Measurements from ENCODE around the gene FRMPD2. TPM values are rescaled to one million over a fixed set of nuclear protein-coding genes. Genes with fewer than 3 reads are reported as not detected.

FRMPD2 gene
- total and polyA plus RNA-seq, 4 donors: 1.8 to 26.7 (median 7.0) TPM

DNA sequence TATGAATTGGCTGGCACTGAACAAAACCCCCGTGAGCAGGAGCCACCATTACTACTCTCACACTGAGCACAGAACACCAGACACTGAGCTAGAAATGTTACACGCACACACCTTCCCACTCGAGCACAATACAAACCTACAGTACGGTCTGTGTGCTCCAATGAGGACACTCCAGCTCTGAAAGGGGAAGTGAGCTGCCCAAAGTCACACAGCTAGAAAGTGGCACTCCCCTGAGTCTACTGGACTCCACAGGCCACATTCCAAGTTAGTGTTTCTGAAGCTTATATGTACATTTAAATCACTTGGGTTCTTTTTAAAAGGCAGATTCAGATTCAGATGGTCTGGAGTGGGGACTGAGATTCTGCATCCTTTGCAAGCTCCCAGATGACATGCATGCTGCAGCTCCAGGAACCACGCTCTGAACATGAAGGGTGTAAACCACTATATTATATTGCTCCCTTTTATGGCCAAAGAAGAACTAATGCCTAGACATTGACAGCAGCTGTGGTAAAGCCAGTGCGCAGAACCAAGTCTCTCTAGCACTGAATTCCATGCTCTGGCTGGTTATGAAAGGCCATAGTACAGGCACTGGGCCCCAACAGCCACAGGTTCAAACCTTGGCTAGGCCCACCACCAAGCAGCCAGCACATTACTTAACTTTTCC, 77.1 kb downstream of the FRMPD2 start:
- no peaks in the 10 kb centered on the region for H3K4me1 ChIP-seq (ENCODE audit: control insufficient read depth in 5 of 5, insufficient read depth in 5 of 5, low read length in 5 of 5)
- no peaks in the 10 kb centered on the region for H3K36me3 ChIP-seq (ENCODE audit: control insufficient read depth in 4 of 4, insufficient read depth in 4 of 4, low read length in 4 of 4)
- ATAC-seq (ENCODE audit: insufficient read depth, low FRiP score) (no peak), DNase-seq (no peak)
- no peaks in the 10 kb centered on the region for H3K9me3 ChIP-seq (ENCODE audit: control insufficient read depth in 4 of 4, insufficient read depth in 3 of 4, low read length in 3 of 4)
- H3K27ac ChIP-seq (ENCODE audit: low read depth in 1 of 2, low read length in 1 of 2): no peak overlapping the region
- H3K9ac ChIP-seq (ENCODE audit: insufficient read depth in 1 of 2, low read length in 2 of 2): no peak overlapping the region
- 80 to 83% methylated on average over 6 of the region's 6 CpGs for WGBS, 2 donors
- TF ChIP-seq, protein P1, sequence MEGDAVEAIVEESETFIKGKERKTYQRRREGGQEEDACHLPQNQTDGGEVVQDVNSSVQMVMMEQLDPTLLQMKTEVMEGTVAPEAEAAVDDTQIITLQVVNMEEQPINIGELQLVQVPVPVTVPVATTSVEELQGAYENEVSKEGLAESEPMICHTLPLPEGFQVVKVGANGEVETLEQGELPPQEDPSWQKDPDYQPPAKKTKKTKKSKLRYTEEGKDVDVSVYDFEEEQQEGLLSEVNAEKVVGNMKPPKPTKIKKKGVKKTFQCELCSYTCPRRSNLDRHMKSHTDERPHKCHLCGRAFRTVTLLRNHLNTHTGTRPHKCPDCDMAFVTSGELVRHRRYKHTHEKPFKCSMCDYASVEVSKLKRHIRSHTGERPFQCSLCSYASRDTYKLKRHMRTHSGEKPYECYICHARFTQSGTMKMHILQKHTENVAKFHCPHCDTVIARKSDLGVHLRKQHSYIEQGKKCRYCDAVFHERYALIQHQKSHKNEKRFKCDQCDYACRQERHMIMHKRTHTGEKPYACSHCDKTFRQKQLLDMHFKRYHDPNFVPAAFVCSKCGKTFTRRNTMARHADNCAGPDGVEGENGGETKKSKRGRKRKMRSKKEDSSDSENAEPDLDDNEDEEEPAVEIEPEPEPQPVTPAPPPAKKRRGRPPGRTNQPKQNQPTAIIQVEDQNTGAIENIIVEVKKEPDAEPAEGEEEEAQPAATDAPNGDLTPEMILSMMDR (IDR thresholded peaks at IDR 0.05; ENCODE audit: control extremely low read depth, extremely low read depth): no peak
- H3K4me3 ChIP-seq: no peak overlapping the region
- H3K27me3 ChIP-seq (ENCODE audit: control insufficient read depth in 3 of 3, insufficient read depth in 3 of 3, low read length in 2 of 3): no peaks in the 10 kb centered on the region

DNA sequence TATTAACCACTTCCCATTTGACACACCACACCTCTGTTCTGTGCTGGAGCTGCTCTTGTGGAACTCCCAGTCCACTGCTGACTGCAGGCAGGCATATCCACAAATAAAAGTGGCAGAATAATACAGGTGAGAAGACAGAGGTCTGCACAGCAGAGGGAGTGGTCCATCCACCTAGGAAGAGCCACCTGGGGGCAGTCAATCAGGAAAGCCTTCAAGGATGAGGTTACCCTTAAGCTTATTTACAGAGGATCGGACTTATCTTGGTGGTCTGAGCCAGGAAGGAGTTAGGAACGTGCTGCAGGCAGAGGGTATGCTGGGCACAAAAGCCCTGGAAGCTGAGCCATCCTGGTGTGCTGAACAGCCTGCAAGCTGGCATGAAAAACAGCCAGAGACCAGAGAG, 78.7 kb downstream of the FRMPD2 start:
- H3K9me3 ChIP-seq (ENCODE audit: control insufficient read depth in 4 of 4, insufficient read depth in 3 of 4, low read length in 3 of 4): no peaks in the 10 kb centered on the region
- no peaks in the 10 kb centered on the region for H3K36me3 ChIP-seq (ENCODE audit: control insufficient read depth in 4 of 4, insufficient read depth in 4 of 4, low read length in 4 of 4)
- DNase-seq (no peak), ATAC-seq (ENCODE audit: insufficient read depth, low FRiP score) (no peak)
- 72% methylated on average over 2 of the region's 2 CpGs for WGBS, 2 donors
- no peak overlapping the region for H3K27ac ChIP-seq (ENCODE audit: low read depth in 1 of 2, low read length in 1 of 2)
- no peak overlapping the region for H3K9ac ChIP-seq (ENCODE audit: insufficient read depth in 1 of 2, low read length in 2 of 2)
- no peak overlapping the region for H3K4me3 ChIP-seq
- H3K27me3 ChIP-seq (ENCODE audit: control insufficient read depth in 3 of 3, insufficient read depth in 3 of 3, low read length in 2 of 3): no peaks in the 10 kb centered on the region
- H3K4me1 ChIP-seq (ENCODE audit: control insufficient read depth in 5 of 5, insufficient read depth in 5 of 5, low read length in 5 of 5): no peaks in the 10 kb centered on the region
- TF ChIP-seq, protein P1 (IDR thresholded peaks at IDR 0.05; ENCODE audit: control extremely low read depth, extremely low read depth): no peak

DNA sequence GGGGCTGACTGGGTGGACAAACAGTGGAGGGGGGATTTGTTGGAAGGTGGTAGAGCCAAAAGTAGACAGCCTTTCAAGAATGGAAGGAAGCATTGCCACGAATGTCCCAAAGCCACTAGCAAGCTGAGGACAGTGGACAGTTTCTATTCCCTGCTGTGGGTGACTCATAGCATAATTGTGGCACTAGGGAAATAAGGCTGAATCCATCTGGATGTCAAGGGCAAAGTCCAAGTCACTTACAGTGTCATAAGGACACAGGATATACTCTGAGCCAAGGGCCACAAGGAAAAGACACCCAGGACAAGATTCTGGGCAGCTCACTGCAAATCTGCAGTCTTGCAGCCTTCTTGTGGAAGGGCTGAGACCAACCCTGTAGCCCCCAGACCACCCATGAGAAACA, 79.7 kb downstream of the FRMPD2 start:
- DNase-seq (no peak), ATAC-seq (ENCODE audit: insufficient read depth, low FRiP score) (no peak)
- TF ChIP-seq, protein P1 (IDR thresholded peaks at IDR 0.05; ENCODE audit: control extremely low read depth, extremely low read depth): no peak
- no peak overlapping the region for H3K9ac ChIP-seq (ENCODE audit: insufficient read depth in 1 of 2, low read length in 2 of 2)
- no peak overlapping the region for H3K27ac ChIP-seq (ENCODE audit: low read depth in 1 of 2, low read length in 1 of 2)
- no peaks in the 10 kb centered on the region for H3K27me3 ChIP-seq (ENCODE audit: control insufficient read depth in 3 of 3, insufficient read depth in 3 of 3, low read length in 2 of 3)
- no peaks in the 10 kb centered on the region for H3K9me3 ChIP-seq (ENCODE audit: control insufficient read depth in 4 of 4, insufficient read depth in 3 of 4, low read length in 3 of 4)
- no peaks in the 10 kb centered on the region for H3K36me3 ChIP-seq (ENCODE audit: control insufficient read depth in 4 of 4, insufficient read depth in 4 of 4, low read length in 4 of 4)
- H3K4me1 ChIP-seq (ENCODE audit: control insufficient read depth in 5 of 5, insufficient read depth in 5 of 5, low read length in 5 of 5): no peaks in the 10 kb centered on the region
- no peak overlapping the region for H3K4me3 ChIP-seq
- WGBS, 2 donors: 74 to 97% methylated on average over 1 of the region's 1 CpG

GRCh38 chr10:48193556-48193955, 80.9 kb downstream of the FRMPD2 start:
- Histone ChIP-seq H3K27me3 (ENCODE audit: control insufficient read depth in 3 of 3, insufficient read depth in 3 of 3, low read length in 2 of 3) (no peaks in the 10 kb centered on the region), H3K4me1 (ENCODE audit: control insufficient read depth in 5 of 5, insufficient read depth in 5 of 5, low read length in 5 of 5) (no peaks in the 10 kb centered on the region), H3K27ac (ENCODE audit: low read depth in 1 of 2, low read length in 1 of 2) (no peak overlapping the region), H3K9me3 (ENCODE audit: control insufficient read depth in 4 of 4, insufficient read depth in 3 of 4, low read length in 3 of 4) (no peaks in the 10 kb centered on the region), H3K4me3 (no peak overlapping the region), H3K36me3 (ENCODE audit: control insufficient read depth in 4 of 4, insufficient read depth in 4 of 4, low read length in 4 of 4) (no peaks in the 10 kb centered on the region), H3K9ac (ENCODE audit: insufficient read depth in 1 of 2, low read length in 2 of 2) (no peak overlapping the region)
- TF ChIP-seq, protein P1 (IDR thresholded peaks at IDR 0.05; ENCODE audit: control extremely low read depth, extremely low read depth): no peak
- WGBS, 2 donors: 80 to 91% methylated on average over 2 of the region's 2 CpGs
- DNase-seq (peak in 1 of 3 donors; percentile 38), ATAC-seq (ENCODE audit: insufficient read depth, low FRiP score) (no peak)
